H9 (cell line): ENCODE data around the gene ECE1. TPM values are rescaled to one million over a fixed set of nuclear protein-coding genes. Genes with fewer than 3 reads are reported as not detected.

Experiments
- DNase-seq: peaks from one replicate; pipeline ENCODE4 v3.0.0-alpha.2; 2017
- H2AFZ ChIP-seq: one replicate; pipeline ENCODE4 v1.6.1; 2013; ENCODE audit warnings: mild to moderate bottlenecking, low read length, control low read depth, moderate library complexity
- H2AK5ac ChIP-seq: 2 replicates; pipeline ENCODE4 v1.6.1; 2013; ENCODE audit warnings: low read length, control low read depth, mixed read lengths; ENCODE audit not compliant: insufficient read length
- H2BK120ac ChIP-seq: one replicate; pipeline ENCODE4 v1.6.1; 2013; ENCODE audit warnings: low read depth, mild to moderate bottlenecking, low read length, control low read depth, inconsistent platforms; ENCODE audit not compliant: poor library complexity, severe bottlenecking
- H2BK12ac ChIP-seq: 2 replicates; pipeline ENCODE4 v1.6.1; 2013; ENCODE audit warnings: low read length, control low read depth, mixed read lengths, low read depth; ENCODE audit not compliant: insufficient read length
- H2BK15ac ChIP-seq: 2 replicates; pipeline ENCODE4 v1.6.1; 2013; ENCODE audit warnings: low read depth, low read length, control low read depth
- H2BK20ac ChIP-seq: one replicate; pipeline ENCODE4 v1.6.1; 2013; ENCODE audit warnings: low read depth, mild to moderate bottlenecking, low read length, control low read depth, inconsistent platforms; ENCODE audit not compliant: poor library complexity, severe bottlenecking
- H2BK5ac ChIP-seq: 2 replicates; pipeline ENCODE4 v1.6.1; 2013; ENCODE audit warnings: low read length, control low read depth, mixed read lengths; ENCODE audit not compliant: insufficient read length
- H3K14ac ChIP-seq: 2 replicates; pipeline ENCODE4 v1.6.1; 2013; ENCODE audit warnings: low read length, control low read depth; ENCODE audit not compliant: insufficient read depth
- H3K18ac ChIP-seq: 2 replicates; pipeline ENCODE4 v1.6.1; 2013; ENCODE audit warnings: low read depth, mild to moderate bottlenecking, mixed read lengths, low read length, control low read depth; ENCODE audit not compliant: insufficient read length
- H3K23ac ChIP-seq: 2 replicates; pipeline ENCODE4 v1.6.1; 2013; ENCODE audit warnings: low read length, control low read depth, mixed read lengths, low read depth; ENCODE audit not compliant: insufficient read length
- H3K23me2 ChIP-seq: 2 replicates; pipeline ENCODE4 v1.6.1; 2013; ENCODE audit warnings: low read depth, mild to moderate bottlenecking, mixed read lengths, low read length, control low read depth; ENCODE audit not compliant: insufficient read length, poor library complexity, severe bottlenecking
- H3K27ac ChIP-seq: 2 replicates; pipeline ENCODE4 v1.5.1; 2013; ENCODE audit warnings: low read length, control low read depth, mixed read lengths, low read depth; ENCODE audit not compliant: insufficient read length
- H3K27me3 ChIP-seq: 2 replicates; pipeline ENCODE4 v1.6.1; 2013; ENCODE audit warnings: low read length, control low read depth, inconsistent platforms; ENCODE audit not compliant: insufficient read depth
- H3K4ac ChIP-seq: 2 replicates; pipeline ENCODE4 v1.6.1; 2013; ENCODE audit warnings: low read depth, mild to moderate bottlenecking, control low read depth, inconsistent platforms, low read length, moderate library complexity
- H3K4me1 ChIP-seq: 2 replicates; pipeline ENCODE4 v1.6.1; 2013; ENCODE audit warnings: low read length, control low read depth, inconsistent platforms; ENCODE audit not compliant: insufficient read depth
- H3K4me2 ChIP-seq: 2 replicates; pipeline ENCODE4 v1.6.1; 2013; ENCODE audit warnings: low read length, control low read depth, mixed read lengths; ENCODE audit not compliant: insufficient read length, insufficient read depth
- H3K56ac ChIP-seq: 2 replicates; pipeline ENCODE4 v1.6.1; 2013; ENCODE audit warnings: low read depth, mild to moderate bottlenecking, mixed read lengths, low read length, control low read depth; ENCODE audit not compliant: insufficient read length
- H3K79me1 ChIP-seq: 2 replicates; pipeline ENCODE4 v1.6.1; 2013; ENCODE audit warnings: low read depth, mild to moderate bottlenecking, moderate library complexity, low read length, control low read depth, inconsistent platforms; ENCODE audit not compliant: insufficient read depth, poor library complexity, severe bottlenecking
- H3K79me2 ChIP-seq: 2 replicates; pipeline ENCODE4 v1.6.1; 2013; ENCODE audit warnings: low read length, control low read depth, inconsistent platforms; ENCODE audit not compliant: insufficient read depth
- H3K9ac ChIP-seq: 2 replicates; pipeline ENCODE4 v1.6.1; 2013; ENCODE audit warnings: low read length, control low read depth, mixed read lengths; ENCODE audit not compliant: insufficient read length; ENCODE audit errors: extremely low read depth
- H3K9me3 ChIP-seq: one replicate; pipeline ENCODE4 v1.6.1; 2013; ENCODE audit warnings: low read depth, low read length, inconsistent platforms; ENCODE audit not compliant: control insufficient read depth
- H3T11ph ChIP-seq: one replicate; pipeline ENCODE4 v1.6.1; 2013; ENCODE audit warnings: mild to moderate bottlenecking, low read length, control low read depth, inconsistent platforms
- H4K20me1 ChIP-seq: one replicate; pipeline ENCODE4 v1.6.1; 2013; ENCODE audit not compliant: control insufficient read depth, insufficient read length, insufficient read depth
- H4K5ac ChIP-seq: 2 replicates; pipeline ENCODE4 v1.6.1; 2013; ENCODE audit warnings: low read depth, mild to moderate bottlenecking, mixed read lengths, low read length, control low read depth; ENCODE audit not compliant: insufficient read length
- H4K8ac ChIP-seq: replicated peaks from 2 replicates; pipeline ENCODE4 v1.6.1; 2013; ENCODE audit warnings: low read length, control low read depth, mixed read lengths, low read depth; ENCODE audit not compliant: insufficient read length
- H4K91ac ChIP-seq: 2 replicates; pipeline ENCODE4 v1.6.1; 2013; ENCODE audit warnings: low read depth, mild to moderate bottlenecking, moderate library complexity, mixed read lengths, low read length, control low read depth; ENCODE audit not compliant: insufficient read length
- H3K27ac Mint-ChIP-seq, 3 experiments: 2 replicates in 2 of 3; 3 replicates in 1 of 3; pipeline ENCODE4 v1.8.0; 2020 to 2021; ENCODE audit warnings: mixed read lengths in 3 of 3, mild to moderate bottlenecking in 1 of 3, moderate library complexity in 1 of 3
- H3K27me3 Mint-ChIP-seq: 2 replicates; pipeline ENCODE4 v1.8.0; 2021; ENCODE audit warnings: low read depth, mild to moderate bottlenecking, moderate library complexity, mixed read lengths
- H3K36me3 Mint-ChIP-seq, 3 experiments: 2 replicates in 2 of 3; 3 replicates in 1 of 3; pipeline ENCODE4 v1.8.0; 2020 to 2021; ENCODE audit warnings: low read depth in 3 of 3, mixed read lengths in 3 of 3; ENCODE audit not compliant: insufficient read depth in 1 of 3
- H3K4me1 Mint-ChIP-seq, 2 experiments: 2 replicates each; pipeline ENCODE4 v1.8.0; 2020; ENCODE audit warnings: mixed read lengths in 2 of 2
- H3K4me3 Mint-ChIP-seq, 2 experiments: 2 replicates in 1 of 2; 3 replicates in 1 of 2; pipeline ENCODE4 v1.8.0; 2020 to 2021; ENCODE audit warnings: mild to moderate bottlenecking in 2 of 2, mixed read lengths in 2 of 2, moderate library complexity in 1 of 2
- H3K9me3 Mint-ChIP-seq, 2 experiments: 2 replicates in 1 of 2; 3 replicates in 1 of 2; pipeline ENCODE4 v1.8.0; 2020; ENCODE audit warnings: mild to moderate bottlenecking in 2 of 2, mixed read lengths in 2 of 2, moderate library complexity in 1 of 2
- WGBS: extraction: QIAGEN DNeasy Blood & Tissue Kit; methylation state at CpG from one replicate; pipeline ENCODE4 v1.1.7; 2013; ENCODE audit warnings: missing lambda C conversion rate, low lambda C conversion rate, mixed read lengths; ENCODE audit not compliant: insufficient read length; ENCODE audit errors: extremely low coverage; 5-methylcytosine and 5-hydroxymethylcytosine counted together
- total RNA-seq: library from RNA; stranded (reverse); gene quantifications from 2 replicates; pipeline ENCODE4 v1.2.1, GENCODE V29; 2021
- TF ChIP-seq, protein P1 (sequence below): fragments of 200-600 bp; sonication (generic); conservative IDR thresholded peaks from 3 replicates; pipeline ENCODE4 v1.8.0; 2021; ENCODE audit warnings: antibody characterized with exemption, mild to moderate bottlenecking

Gene ECE1
- total RNA-seq, 1 experiment from 2014 or later = 31.1 TPM

- Histone ChIP-seq H2AFZ (no peak overlapping the region), H3K27ac (no peak overlapping the region), H3K79me1 (no peaks in the 10 kb centered on the region), H2BK12ac (no peak overlapping the region), H3K14ac (peak overlapping the region; percentile 16), H3T11ph (no peak overlapping the region), H3K4me1 (peaks cover 23% of the 10 kb centered on the region; the same call in 1 of the 2 replicates), H4K20me1 (no peaks in the 10 kb centered on the region), H3K9me3 (no peaks in the 10 kb centered on the region), H3K23me2 (no peaks in the 10 kb centered on the region), H4K5ac (no peak overlapping the region), H4K91ac (no peak overlapping the region), H2BK20ac (no peak overlapping the region), H2BK120ac (no peak overlapping the region), H3K79me2 (no peaks in the 10 kb centered on the region), H2BK5ac (no peak overlapping the region), H3K4me2 (no peak overlapping the region), H2BK15ac (no peak overlapping the region), H3K9ac (no peak overlapping the region), H4K8ac (no peak overlapping the region), H3K18ac (no peak overlapping the region), H2AK5ac (no peak overlapping the region), H3K23ac (no peak overlapping the region), H3K4ac (no peak overlapping the region), H3K27me3 (no peaks in the 10 kb centered on the region), H3K56ac (no peak overlapping the region)
- H3K27me3 Mint-ChIP-seq = no peaks in the 10 kb centered on the region
- DNase-seq = no peak
- WGBS = no CpG with 5 or more reads among the region's 24 CpGs
- H3K36me3 Mint-ChIP-seq = no peaks in the 10 kb centered on the region; a peak in 1 of 7 replicates
- TF ChIP-seq, protein P1, sequence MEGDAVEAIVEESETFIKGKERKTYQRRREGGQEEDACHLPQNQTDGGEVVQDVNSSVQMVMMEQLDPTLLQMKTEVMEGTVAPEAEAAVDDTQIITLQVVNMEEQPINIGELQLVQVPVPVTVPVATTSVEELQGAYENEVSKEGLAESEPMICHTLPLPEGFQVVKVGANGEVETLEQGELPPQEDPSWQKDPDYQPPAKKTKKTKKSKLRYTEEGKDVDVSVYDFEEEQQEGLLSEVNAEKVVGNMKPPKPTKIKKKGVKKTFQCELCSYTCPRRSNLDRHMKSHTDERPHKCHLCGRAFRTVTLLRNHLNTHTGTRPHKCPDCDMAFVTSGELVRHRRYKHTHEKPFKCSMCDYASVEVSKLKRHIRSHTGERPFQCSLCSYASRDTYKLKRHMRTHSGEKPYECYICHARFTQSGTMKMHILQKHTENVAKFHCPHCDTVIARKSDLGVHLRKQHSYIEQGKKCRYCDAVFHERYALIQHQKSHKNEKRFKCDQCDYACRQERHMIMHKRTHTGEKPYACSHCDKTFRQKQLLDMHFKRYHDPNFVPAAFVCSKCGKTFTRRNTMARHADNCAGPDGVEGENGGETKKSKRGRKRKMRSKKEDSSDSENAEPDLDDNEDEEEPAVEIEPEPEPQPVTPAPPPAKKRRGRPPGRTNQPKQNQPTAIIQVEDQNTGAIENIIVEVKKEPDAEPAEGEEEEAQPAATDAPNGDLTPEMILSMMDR = peak; percentile 33; the same call in 2 of the 3 replicates
- peak overlapping the region in 1 of 2 experiments; percentile 47; a peak in 1 of 5 replicates for H3K4me3 Mint-ChIP-seq
- peak overlapping the region; percentile 64 to 92 (median 85) for H3K27ac Mint-ChIP-seq
- no peaks in the 10 kb centered on the region for H3K9me3 Mint-ChIP-seq
- peaks cover 67 to 77% of the 10 kb centered on the region in 2 experiments for H3K4me1 Mint-ChIP-seq
Measured at GRCh38 chr1:21319447-21320407, 29.5 kb upstream of the ECE1 start.
